ENCODE data around the gene DPEP1.

DNA sequence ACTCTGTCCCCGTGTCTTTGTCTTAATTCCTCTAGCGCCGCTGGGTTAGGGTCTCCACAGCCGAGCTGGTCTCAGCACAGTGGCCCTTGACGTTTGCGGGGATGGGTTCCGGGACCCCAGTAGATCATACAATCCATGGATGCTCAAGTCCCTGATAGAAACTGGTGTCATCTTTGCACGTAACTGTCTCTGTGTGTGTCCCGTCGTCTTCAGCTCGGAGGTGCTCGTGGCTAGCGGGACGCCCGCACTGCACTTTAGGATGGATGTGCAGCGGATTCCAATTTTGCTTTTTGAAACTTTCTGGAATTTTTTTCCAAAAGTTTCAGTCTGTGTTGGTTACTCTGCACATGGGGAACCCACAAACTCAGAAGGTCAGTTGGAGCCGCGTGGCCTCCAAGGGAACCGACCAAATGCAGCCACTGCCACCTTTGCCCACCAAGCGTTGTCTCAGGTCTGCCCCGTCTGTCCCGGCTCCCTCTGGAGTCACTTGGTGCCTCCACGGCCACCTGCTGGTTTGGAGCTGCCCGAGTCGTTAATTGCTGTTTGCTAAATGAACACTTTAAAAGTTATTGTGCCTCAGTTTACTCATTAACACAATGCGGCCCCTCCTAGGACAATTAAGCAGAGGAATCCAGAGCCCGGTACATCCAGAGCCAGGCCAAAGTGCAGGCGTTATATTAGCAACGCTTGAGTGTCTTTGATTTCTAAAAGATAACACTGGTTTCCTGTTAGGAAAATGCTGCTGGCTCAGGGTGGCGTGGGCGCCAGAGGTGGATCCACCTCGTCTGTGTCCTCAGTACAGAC is 5.3 kb upstream of the DPEP1 start:
- TF ChIP-seq, protein P1, sequence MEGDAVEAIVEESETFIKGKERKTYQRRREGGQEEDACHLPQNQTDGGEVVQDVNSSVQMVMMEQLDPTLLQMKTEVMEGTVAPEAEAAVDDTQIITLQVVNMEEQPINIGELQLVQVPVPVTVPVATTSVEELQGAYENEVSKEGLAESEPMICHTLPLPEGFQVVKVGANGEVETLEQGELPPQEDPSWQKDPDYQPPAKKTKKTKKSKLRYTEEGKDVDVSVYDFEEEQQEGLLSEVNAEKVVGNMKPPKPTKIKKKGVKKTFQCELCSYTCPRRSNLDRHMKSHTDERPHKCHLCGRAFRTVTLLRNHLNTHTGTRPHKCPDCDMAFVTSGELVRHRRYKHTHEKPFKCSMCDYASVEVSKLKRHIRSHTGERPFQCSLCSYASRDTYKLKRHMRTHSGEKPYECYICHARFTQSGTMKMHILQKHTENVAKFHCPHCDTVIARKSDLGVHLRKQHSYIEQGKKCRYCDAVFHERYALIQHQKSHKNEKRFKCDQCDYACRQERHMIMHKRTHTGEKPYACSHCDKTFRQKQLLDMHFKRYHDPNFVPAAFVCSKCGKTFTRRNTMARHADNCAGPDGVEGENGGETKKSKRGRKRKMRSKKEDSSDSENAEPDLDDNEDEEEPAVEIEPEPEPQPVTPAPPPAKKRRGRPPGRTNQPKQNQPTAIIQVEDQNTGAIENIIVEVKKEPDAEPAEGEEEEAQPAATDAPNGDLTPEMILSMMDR (IDR thresholded peaks at IDR 0.05) = no peak
- TF ChIP-seq POLR2AphosphoS5 (IDR thresholded peaks at IDR 0.05) (no peak), POLR2A (IDR thresholded peaks at IDR 0.05) (no peak)

Data from upper lobe of left lung (tissue), 4 donors.